ENCODE measurements around the gene CDON. TPM values are rescaled to one million over a fixed set of nuclear protein-coding genes. Genes with fewer than 3 reads are reported as not detected.

Gene CDON
- total RNA-seq, 1 experiment from 2014 or later = 34.1 TPM

- Mint-ChIP-seq H3K27me3 (ENCODE audit: low read depth) (no peaks in the 10 kb centered on the region), H3K9me3 (peaks cover 12% of the 10 kb centered on the region), H3K36me3 (no peaks in the 10 kb centered on the region), H3K4me1 (peaks cover 26% of the 10 kb centered on the region), H3K27ac (no peak overlapping the region), H3K4me3 (peak overlapping the region; percentile 61)
- CTCF ChIA-PET = no interaction called here
- ATAC-seq (no peak), DNase-seq (ENCODE audit: low spot score) (no peak)
- TF ChIP-seq SOX15 (CRISPR knock-in tag; IDR thresholded peaks at IDR 0.05) = no peak
- TF ChIP-seq, protein P1, sequence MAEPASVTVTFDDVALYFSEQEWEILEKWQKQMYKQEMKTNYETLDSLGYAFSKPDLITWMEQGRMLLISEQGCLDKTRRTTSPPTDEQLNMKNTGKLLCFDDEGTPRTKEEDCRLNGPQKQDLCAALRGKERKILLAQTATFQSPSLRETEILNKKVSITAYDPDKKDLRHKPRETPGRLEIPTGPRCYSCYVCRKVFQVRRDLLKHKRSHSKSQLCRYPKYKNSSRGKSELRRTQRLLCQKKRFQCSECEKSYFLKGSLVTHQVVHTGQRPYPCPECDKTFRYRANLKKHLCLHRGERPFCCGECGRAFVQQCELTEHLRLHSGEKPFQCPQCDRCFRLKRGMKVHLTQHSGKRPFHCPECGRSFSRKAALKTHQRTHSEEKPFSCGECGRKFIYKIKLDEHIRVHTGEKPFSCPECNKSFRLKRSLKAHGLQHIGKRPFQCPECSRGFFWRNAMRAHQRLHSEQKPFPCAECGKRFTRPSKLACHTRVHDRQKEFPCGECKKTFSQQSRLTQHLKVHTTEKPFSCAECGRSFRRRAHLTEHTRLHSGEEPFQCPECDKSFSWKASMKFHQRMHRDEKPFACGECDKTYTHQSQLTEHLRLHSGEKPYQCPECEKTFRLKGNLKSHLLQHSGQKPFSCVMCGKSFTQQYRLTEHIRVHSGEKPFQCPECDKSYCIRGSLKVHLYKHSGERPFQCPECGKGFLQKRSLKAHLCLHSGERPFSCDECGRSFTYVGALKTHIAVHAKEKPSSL (CRISPR knock-in tag; conservative IDR thresholded peaks at IDR 0.05) = no peak
- TF ChIP-seq, protein P2, sequence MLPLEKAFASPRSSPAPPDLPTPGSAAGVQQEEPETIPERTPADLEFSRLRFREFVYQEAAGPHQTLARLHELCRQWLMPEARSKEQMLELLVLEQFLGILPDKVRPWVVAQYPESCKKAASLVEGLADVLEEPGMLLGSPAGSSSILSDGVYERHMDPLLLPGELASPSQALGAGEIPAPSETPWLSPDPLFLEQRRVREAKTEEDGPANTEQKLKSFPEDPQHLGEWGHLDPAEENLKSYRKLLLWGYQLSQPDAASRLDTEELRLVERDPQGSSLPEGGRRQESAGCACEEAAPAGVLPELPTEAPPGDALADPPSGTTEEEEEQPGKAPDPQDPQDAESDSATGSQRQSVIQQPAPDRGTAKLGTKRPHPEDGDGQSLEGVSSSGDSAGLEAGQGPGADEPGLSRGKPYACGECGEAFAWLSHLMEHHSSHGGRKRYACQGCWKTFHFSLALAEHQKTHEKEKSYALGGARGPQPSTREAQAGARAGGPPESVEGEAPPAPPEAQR (CRISPR knock-in tag; IDR thresholded peaks at IDR 0.05) = no peak
- TF ChIP-seq E2F5 (CRISPR knock-in tag; IDR thresholded peaks at IDR 0.05) = no peak
- TF ChIP-seq ZNF138 (CRISPR knock-in tag; conservative IDR thresholded peaks at IDR 0.05) = no peak
- no peak for TF ChIP-seq ZNF423 (CRISPR knock-in tag; IDR thresholded peaks at IDR 0.05)
- no peak for TF ChIP-seq ATF1 (CRISPR knock-in tag; IDR thresholded peaks at IDR 0.05)
- TF ChIP-seq, protein P3, sequence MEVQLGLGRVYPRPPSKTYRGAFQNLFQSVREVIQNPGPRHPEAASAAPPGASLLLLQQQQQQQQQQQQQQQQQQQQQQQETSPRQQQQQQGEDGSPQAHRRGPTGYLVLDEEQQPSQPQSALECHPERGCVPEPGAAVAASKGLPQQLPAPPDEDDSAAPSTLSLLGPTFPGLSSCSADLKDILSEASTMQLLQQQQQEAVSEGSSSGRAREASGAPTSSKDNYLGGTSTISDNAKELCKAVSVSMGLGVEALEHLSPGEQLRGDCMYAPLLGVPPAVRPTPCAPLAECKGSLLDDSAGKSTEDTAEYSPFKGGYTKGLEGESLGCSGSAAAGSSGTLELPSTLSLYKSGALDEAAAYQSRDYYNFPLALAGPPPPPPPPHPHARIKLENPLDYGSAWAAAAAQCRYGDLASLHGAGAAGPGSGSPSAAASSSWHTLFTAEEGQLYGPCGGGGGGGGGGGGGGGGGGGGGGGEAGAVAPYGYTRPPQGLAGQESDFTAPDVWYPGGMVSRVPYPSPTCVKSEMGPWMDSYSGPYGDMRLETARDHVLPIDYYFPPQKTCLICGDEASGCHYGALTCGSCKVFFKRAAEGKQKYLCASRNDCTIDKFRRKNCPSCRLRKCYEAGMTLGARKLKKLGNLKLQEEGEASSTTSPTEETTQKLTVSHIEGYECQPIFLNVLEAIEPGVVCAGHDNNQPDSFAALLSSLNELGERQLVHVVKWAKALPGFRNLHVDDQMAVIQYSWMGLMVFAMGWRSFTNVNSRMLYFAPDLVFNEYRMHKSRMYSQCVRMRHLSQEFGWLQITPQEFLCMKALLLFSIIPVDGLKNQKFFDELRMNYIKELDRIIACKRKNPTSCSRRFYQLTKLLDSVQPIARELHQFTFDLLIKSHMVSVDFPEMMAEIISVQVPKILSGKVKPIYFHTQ (CRISPR knock-in tag; IDR thresholded peaks at IDR 0.05) = no peak
- TF ChIP-seq, protein P4, sequence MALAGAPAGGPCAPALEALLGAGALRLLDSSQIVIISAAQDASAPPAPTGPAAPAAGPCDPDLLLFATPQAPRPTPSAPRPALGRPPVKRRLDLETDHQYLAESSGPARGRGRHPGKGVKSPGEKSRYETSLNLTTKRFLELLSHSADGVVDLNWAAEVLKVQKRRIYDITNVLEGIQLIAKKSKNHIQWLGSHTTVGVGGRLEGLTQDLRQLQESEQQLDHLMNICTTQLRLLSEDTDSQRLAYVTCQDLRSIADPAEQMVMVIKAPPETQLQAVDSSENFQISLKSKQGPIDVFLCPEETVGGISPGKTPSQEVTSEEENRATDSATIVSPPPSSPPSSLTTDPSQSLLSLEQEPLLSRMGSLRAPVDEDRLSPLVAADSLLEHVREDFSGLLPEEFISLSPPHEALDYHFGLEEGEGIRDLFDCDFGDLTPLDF (CRISPR knock-in tag; IDR thresholded peaks at IDR 0.05) = no peak
- TF ChIP-seq IRF2 (CRISPR knock-in tag; IDR thresholded peaks at IDR 0.05; ENCODE audit: borderline replicate concordance, low read depth) = no peak
- TF ChIP-seq, protein P5, sequence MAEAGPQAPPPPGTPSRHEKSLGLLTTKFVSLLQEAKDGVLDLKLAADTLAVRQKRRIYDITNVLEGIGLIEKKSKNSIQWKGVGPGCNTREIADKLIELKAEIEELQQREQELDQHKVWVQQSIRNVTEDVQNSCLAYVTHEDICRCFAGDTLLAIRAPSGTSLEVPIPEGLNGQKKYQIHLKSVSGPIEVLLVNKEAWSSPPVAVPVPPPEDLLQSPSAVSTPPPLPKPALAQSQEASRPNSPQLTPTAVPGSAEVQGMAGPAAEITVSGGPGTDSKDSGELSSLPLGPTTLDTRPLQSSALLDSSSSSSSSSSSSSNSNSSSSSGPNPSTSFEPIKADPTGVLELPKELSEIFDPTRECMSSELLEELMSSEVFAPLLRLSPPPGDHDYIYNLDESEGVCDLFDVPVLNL (CRISPR knock-in tag; IDR thresholded peaks at IDR 0.05; ENCODE audit: borderline replicate concordance, low read depth) = no peak
- no peak for TF ChIP-seq SMAD3 (CRISPR knock-in tag; IDR thresholded peaks at IDR 0.05; ENCODE audit: borderline replicate concordance)
- TF ChIP-seq ESRRA (CRISPR knock-in tag; IDR thresholded peaks at IDR 0.05; ENCODE audit: borderline replicate concordance) = no peak
- TF ChIP-seq ZNF121 (CRISPR knock-in tag; IDR thresholded peaks at IDR 0.05) = no peak
- TF ChIP-seq EMX1 (CRISPR knock-in tag; IDR thresholded peaks at IDR 0.05) = no peak
- no peak for TF ChIP-seq ZNF281 (CRISPR knock-in tag; IDR thresholded peaks at IDR 0.05)
- TF ChIP-seq, protein P6, sequence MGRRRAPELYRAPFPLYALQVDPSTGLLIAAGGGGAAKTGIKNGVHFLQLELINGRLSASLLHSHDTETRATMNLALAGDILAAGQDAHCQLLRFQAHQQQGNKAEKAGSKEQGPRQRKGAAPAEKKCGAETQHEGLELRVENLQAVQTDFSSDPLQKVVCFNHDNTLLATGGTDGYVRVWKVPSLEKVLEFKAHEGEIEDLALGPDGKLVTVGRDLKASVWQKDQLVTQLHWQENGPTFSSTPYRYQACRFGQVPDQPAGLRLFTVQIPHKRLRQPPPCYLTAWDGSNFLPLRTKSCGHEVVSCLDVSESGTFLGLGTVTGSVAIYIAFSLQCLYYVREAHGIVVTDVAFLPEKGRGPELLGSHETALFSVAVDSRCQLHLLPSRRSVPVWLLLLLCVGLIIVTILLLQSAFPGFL (CRISPR knock-in tag; IDR thresholded peaks at IDR 0.05; ENCODE audit: borderline replicate concordance) = no peak
- no peak for TF ChIP-seq NR1H2 (CRISPR knock-in tag; IDR thresholded peaks at IDR 0.05)
- no peak for TF ChIP-seq ZBTB21 (CRISPR knock-in tag; IDR thresholded peaks at IDR 0.05; ENCODE audit: borderline replicate concordance)
- no peak for TF ChIP-seq CREM (CRISPR knock-in tag; IDR thresholded peaks at IDR 0.05)
- POLR2A ChIA-PET = no interaction called here
These were observed 814 bp upstream of the CDON start for GRCh38 chr11:126063507-126063852.
